ELR (cell line): Measurements from ENCODE around the gene FCHSD1.

Source experiments
- DNase-seq: peaks from one replicate; pipeline ENCODE4 v3.0.0-alpha.2; 2015; ENCODE audit warnings: low read depth

The FCHSD1 gene

GRCh38 chr5:141641634-141642267, 9.5 kb downstream of the FCHSD1 start:
- peak; percentile 84 for DNase-seq

GRCh38 chr5:141640698-141641097, 10.5 kb downstream of the FCHSD1 start:
- DNase-seq = no peak

GRCh38 chr5:141640051-141640415, 11.2 kb downstream of the FCHSD1 start:
- DNase-seq = no peak

- DNase-seq = no peak
Measured at GRCh38 chr5:141639357-141640050, 11.7 kb downstream of the FCHSD1 start.

- no peak for DNase-seq
Measured at GRCh38 chr5:141638771-141639170, 12.4 kb downstream of the FCHSD1 start.

- DNase-seq = peak; percentile 67
Measured at GRCh38 chr5:141637767-141638419, 13.3 kb downstream of the FCHSD1 start.

- DNase-seq = peak; percentile 37
Measured at GRCh38 chr5:141637123-141637766, 14.0 kb downstream of the FCHSD1 start.

- DNase-seq = peak; percentile 93
Measured at GRCh38 chr5:141636413-141637122, 14.7 kb downstream of the FCHSD1 start, which contains the start of the genes HDAC3 and RELL2. HDAC3 (minus strand) TSS chr5:141636849; CDS start chr5:141636790, 59 bp downstream. RELL2 (plus strand) TSS chr5:141636997; CDS start chr5:141638226, 1,229 bp downstream.

- no peak for DNase-seq
Measured at GRCh38 chr5:141636106-141636412, 15.2 kb downstream of the FCHSD1 start.

GRCh38 chr5:141635646-141636045, 15.6 kb downstream of the FCHSD1 start:
- no peak for DNase-seq

- no peak for DNase-seq
Measured at GRCh38 chr5:141634720-141635119, 16.5 kb downstream of the FCHSD1 start.

- no peak for DNase-seq
Measured at GRCh38 chr5:141633871-141634561, 17.2 kb downstream of the FCHSD1 start.

GRCh38 chr5:141632650-141633049, 18.6 kb downstream of the FCHSD1 start:
- DNase-seq = no peak

GRCh38 chr5:141630570-141631140, 20.6 kb downstream of the FCHSD1 start:
- DNase-seq = no peak

GRCh38 chr5:141628175-141628788, 22.9 kb downstream of the FCHSD1 start:
- DNase-seq = no peak

- DNase-seq = no peak
Measured at GRCh38 chr5:141623611-141624010, 27.6 kb downstream of the FCHSD1 start.

- DNase-seq = no peak
Measured at GRCh38 chr5:141623186-141623585, 28.0 kb downstream of the FCHSD1 start.

- peak; percentile 98 for DNase-seq
Measured at GRCh38 chr5:141618804-141619554, 32.2 kb downstream of the FCHSD1 start, which contains the start of gene DIAPH1. DIAPH1 (minus strand) TSS chr5:141619000; CDS start chr5:141618914, 86 bp downstream.

- DNase-seq = peak; percentile 65
Measured at GRCh38 chr5:141618030-141618803, 33.0 kb downstream of the FCHSD1 start.
